ENCODE measurements around the gene CHMP6.

- TF ChIP-seq CTCF (IDR thresholded peaks at IDR 0.05) (no peak), POLR2A (IDR thresholded peaks at IDR 0.05) (no peak)
Measured at GRCh38 chr17:80997424-80998117, 5.9 kb downstream of the CHMP6 start.
